GM23338 (cell line): ENCODE data around the gene AGXT.

Experiments used
- EZH2 ChIP-seq: fragments of 200-600 bp; sonication (generic); IDR thresholded peaks from one replicate; pipeline ENCODE4 v1.8.0; 2017; ENCODE audit warnings: antibody characterized with exemption, mild to moderate bottlenecking, low read depth; ENCODE audit not compliant: unreplicated experiment
- EZH2phosphoT487 ChIP-seq: fragments of 200-600 bp; sonication (generic); IDR thresholded peaks from one replicate; pipeline ENCODE4 v1.8.1; 2018; ENCODE audit warnings: antibody characterized with exemption; ENCODE audit not compliant: unreplicated experiment
- JUNB ChIP-seq: IDR thresholded peaks from one replicate; pipeline ENCODE4 v1.6.1; 2016; ENCODE audit warnings: antibody characterized with exemption; ENCODE audit not compliant: unreplicated experiment
- POLR2AphosphoS5 ChIP-seq: IDR thresholded peaks from 2 replicates; pipeline ENCODE4 v1.6.1; 2016; ENCODE audit warnings: antibody characterized with exemption, low read depth
- ZNF114 ChIP-seq: fragments of 250-450 bp; sonication (Bioruptor Pico); IDR thresholded peaks from 2 replicates; pipeline ENCODE4 v1.5.0; 2020; ENCODE audit warnings: mild to moderate bottlenecking, moderate library complexity
- TF ChIP-seq, protein P1 (sequence below), 2 experiments: fragments of 200-600 bp in 1 of 2; sonication (generic) in 1 of 2; conservative IDR thresholded peaks; 2 replicates each; pipeline versions ENCODE4 v1.5.1 to v1.6.1; 2016 to 2017; ENCODE audit warnings: antibody characterized with exemption in 2 of 2, low read depth in 2 of 2, mild to moderate bottlenecking in 2 of 2, moderate library complexity in 1 of 2

DNA sequence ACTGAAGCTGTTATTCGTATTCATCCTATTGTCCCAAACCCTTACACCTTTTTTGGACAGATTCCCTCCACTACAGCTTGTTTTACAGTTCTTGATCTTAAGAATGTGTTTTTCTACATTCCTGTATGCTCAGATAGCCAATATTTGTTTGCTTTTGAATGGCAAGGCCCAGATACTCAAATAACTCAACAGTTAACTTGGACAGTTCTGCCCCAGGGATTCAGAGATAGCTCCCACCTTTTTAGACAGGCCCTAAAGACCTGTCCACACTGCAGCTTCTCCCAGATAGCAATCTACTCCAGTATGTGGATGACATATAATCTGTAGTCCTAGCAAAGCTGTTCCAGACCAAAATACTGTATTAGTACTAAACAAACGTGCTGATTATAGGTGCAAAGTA lies 7.1 kb upstream of the AGXT start:
- TF ChIP-seq, protein P1, sequence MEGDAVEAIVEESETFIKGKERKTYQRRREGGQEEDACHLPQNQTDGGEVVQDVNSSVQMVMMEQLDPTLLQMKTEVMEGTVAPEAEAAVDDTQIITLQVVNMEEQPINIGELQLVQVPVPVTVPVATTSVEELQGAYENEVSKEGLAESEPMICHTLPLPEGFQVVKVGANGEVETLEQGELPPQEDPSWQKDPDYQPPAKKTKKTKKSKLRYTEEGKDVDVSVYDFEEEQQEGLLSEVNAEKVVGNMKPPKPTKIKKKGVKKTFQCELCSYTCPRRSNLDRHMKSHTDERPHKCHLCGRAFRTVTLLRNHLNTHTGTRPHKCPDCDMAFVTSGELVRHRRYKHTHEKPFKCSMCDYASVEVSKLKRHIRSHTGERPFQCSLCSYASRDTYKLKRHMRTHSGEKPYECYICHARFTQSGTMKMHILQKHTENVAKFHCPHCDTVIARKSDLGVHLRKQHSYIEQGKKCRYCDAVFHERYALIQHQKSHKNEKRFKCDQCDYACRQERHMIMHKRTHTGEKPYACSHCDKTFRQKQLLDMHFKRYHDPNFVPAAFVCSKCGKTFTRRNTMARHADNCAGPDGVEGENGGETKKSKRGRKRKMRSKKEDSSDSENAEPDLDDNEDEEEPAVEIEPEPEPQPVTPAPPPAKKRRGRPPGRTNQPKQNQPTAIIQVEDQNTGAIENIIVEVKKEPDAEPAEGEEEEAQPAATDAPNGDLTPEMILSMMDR (conservative IDR thresholded peaks at IDR 0.05; ENCODE audit: low read depth in 2 of 2) = no peak
- TF ChIP-seq JUNB (no peak), EZH2 (no peak), POLR2AphosphoS5 (no peak), ZNF114 (CRISPR knock-in tag) (no peak), EZH2phosphoT487 (no peak)
